DMS153 treated with DMSO at 0.1 percent for 48 hours (cell line): ENCODE data around the gene RPL7A.
"Not testable (repeated sequence)": the region's sequence is repeated elsewhere in the genome, so short reads cannot be mapped to it uniquely, and the experiment has no call there.

Source experiments
- DNase-seq: peaks from one replicate; lab custom pipeline; 2025; ENCODE audit not compliant: unreplicated experiment; lab: John Stamatoyannopoulos, UW

Gene RPL7A

GRCh38 chr9:133385452-133385851, 37.4 kb downstream of the RPL7A start:
- no peak for DNase-seq

GRCh38 chr9:133386338-133386737, 38.3 kb downstream of the RPL7A start:
- no peak for DNase-seq

- DNase-seq: peak; percentile 10
Measured at GRCh38 chr9:133387680-133388079, 39.7 kb downstream of the RPL7A start.

- DNase-seq: no peak
Measured at GRCh38 chr9:133389025-133389557, 41.1 kb downstream of the RPL7A start.

DNA sequence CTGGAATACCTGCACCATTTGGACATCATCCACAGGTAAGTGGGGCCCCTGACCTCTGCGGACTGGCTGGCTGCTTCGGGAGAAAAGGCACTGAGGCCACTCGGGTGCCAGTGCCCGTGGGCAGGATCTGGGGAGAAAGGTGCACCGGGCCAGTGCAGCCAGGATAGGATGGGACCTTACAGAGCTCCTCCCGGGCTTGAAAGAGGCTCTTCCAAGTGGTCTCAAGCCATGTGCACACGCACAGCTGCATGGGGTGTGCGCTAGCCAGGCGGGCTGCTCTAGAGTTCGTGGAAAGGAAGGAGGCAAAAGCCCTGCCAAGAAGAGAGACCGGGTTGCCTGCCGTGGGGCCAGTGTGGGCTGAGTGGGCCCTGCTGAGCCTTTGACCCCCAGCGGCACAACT, 41.5 kb downstream of the RPL7A start:
- DNase-seq: no peak

GRCh38 chr9:133390713-133391112, 42.7 kb downstream of the RPL7A start:
- DNase-seq: no peak

DNA sequence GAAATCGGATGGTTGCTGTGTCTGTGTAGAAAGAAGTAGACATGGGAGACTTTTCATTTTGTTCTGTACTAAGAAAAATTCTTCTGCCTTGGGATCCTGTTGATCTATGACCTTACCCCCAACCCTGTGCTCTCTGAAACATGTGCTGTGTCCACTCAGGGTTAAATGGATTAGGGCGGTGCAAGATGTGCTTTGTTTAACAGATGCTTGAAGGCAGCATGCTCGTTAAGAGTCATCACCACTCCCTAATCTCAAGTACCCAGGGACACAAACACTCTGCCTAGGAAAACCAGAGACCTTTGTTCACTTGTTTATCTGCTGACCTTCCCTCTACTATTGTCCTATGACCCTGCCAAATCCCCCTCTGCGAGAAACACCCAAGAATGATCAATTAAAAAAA, 43.4 kb downstream of the RPL7A start:
- not testable (repeated sequence) for DNase-seq

- not testable (repeated sequence) for DNase-seq
Measured at GRCh38 chr9:133392308-133392707, 44.3 kb downstream of the RPL7A start.

GRCh38 chr9:133393399-133393798, 45.4 kb downstream of the RPL7A start:
- DNase-seq: no peak

- no peak for DNase-seq
Measured at GRCh38 chr9:133394687-133395271, 46.8 kb downstream of the RPL7A start.

- no peak for DNase-seq
Measured at GRCh38 chr9:133396952-133397351, 48.9 kb downstream of the RPL7A start.

GRCh38 chr9:133397370-133397769, 49.4 kb downstream of the RPL7A start:
- DNase-seq: no peak

GRCh38 chr9:133397895-133398294, 49.9 kb downstream of the RPL7A start:
- DNase-seq: no peak

GRCh38 chr9:133400292-133400691, 52.3 kb downstream of the RPL7A start:
- DNase-seq: no peak
